Stimulated activated CD4-positive, alpha-beta T cell treated with anti-CD3 and anti-CD28 coated beads, Interleukin-4, amount 100 ng/mL, for 1 hour (primary cell): ENCODE measurements around the gene RAB26.

Source experiments
- DNase-seq: peaks from one replicate; pipeline ENCODE4 v3.0.0-alpha.2; 2020

Gene RAB26

GRCh38 chr16:2163211-2163881, 14.9 kb downstream of the RAB26 start:
- DNase-seq, result no peak

- DNase-seq, result no peak
Measured at GRCh38 chr16:2165861-2166260, 17.4 kb downstream of the RAB26 start.

DNA sequence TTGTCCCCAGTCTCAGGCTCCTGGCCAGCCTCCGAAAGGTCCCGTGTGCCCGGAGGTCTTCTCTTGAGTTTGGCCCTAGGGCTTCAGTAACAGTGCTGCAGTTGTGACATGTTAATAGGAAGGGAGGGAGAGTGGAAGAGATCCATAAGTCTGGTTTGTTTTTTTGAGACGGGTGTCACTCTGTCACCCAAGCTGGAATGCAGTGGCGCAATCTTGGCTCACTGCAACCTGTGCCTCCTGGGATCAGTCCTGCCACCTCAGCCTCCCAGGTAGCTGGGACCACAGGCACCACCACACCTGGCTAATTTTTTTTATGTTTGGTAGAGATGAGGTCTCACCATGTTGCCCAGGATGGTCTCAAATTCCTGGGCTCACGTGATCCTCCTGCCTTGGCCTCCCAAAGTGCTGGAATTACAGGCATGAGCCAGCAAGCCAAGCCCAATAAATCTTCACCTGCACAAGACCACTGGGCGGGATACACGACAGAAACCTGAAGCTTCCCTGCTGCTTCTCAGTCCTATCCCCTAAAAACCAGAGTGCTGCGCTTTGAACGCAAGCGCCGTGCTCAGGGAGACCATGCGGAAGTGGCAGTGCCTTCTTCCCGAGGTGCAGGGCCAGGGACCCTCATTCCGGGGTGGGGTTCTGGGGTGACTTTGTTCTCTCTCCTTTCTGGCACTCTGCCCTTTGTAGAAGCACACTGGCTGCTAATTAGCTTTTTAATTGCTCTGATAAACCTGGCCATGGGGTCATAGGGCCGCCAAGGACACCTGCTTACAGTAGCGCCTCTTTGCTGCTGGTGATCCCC, 18.0 kb downstream of the RAB26 start:
- DNase-seq, result no peak

DNA sequence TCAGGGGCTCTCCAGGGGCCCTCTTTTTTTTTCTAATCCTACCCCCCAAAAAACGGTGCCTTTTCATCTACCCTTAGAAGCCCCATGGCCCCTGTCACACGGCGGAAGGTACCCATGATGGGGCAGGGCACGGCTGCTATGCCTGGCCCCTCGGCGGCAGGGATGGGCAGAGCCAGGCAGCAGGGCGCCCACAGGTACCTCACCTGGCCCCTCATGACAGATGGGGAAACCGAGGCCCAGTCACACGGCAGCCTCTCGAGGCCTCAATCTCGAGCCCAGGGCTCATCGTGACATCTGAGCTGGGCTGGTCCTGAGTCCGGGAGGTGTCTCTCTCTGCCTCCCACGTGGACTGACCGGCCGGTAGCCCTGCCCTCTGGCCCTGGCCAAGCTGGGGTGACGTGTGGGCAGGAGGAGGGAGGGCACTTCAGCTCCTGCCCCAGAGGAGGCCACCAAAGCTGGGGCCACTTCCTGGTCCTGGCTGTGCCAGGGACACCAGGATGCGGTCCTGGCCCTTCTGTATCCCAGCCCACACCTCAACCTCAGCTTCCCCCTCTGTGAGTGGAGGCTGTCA, 18.7 kb downstream of the RAB26 start:
- no peak for DNase-seq

- no peak for DNase-seq
Measured at GRCh38 chr16:2170080-2170479, 21.7 kb downstream of the RAB26 start.

DNA sequence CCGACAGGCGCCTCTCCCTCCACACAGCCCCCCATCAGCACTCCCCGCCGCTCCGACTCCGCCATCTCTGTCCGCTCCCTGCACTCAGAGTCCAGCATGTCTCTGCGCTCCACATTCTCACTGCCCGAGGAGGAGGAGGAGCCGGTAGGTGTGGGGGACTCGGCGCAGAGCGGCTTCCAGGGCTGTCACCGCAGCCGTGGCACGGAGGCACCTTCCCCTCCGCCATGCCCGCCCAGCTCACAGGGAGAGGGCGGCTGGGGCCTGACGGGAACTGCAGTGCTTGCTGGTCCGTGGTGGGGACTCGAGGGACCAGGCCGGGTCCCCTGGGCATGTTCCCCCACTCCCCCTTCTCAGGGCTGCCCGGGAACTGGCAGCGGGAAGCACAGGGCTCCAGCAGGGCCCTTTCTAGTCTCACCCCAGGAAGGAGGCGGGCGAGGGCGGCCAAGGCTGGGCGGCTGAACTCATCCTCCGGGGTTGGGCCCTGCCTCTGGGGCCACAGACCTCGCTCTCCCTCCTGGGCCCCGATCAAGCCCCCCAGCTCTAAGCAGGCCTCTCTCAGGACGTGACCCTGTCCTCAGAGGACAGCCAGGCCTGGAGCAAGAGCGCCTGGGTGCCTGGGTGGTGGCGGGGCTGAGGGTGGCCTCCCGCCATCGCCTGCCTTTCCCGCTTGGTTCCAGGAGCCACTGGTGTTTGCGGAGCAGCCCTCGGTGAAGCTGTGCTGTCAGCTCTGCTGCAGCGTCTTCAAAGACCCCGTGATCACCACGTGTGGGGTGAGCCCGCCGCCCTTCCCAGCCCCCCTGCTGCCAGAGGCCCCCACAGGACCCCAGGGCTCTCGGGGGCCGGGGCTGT, 22.4 kb downstream of the RAB26 start:
- no peak for DNase-seq

DNA sequence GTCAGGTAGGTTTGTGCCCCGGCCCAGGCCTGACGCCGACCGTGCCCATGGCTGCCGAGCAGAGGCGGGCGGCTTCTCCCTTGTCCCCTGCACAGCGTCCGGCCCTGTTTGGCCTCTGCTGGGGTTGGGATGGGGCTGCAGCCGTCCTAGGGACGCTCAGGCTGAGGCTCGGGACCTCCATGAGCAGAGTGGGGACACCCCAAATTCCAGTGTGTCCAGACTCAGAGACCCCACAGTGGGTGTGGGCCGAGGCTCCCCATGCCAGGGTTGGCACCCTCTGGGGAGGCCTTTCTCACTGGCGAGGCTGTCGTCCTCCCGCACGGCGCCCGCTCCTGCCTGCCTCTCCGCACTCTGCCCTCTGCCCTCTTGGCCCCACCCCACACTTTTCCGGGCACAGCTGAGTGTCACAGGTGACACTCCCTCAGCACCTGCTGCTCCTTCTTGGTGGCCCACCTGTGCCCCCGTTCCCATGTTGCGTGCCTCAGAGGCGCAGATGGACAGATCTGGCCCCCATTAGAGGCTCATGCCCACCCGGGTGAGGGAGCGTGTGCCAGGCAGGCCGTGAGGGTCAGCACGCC, 23.3 kb downstream of the RAB26 start:
- no peak for DNase-seq

- DNase-seq, result no peak
Measured at GRCh38 chr16:2172688-2173335, 24.4 kb downstream of the RAB26 start.

- no peak for DNase-seq
Measured at GRCh38 chr16:2173366-2173765, 24.9 kb downstream of the RAB26 start.

DNA sequence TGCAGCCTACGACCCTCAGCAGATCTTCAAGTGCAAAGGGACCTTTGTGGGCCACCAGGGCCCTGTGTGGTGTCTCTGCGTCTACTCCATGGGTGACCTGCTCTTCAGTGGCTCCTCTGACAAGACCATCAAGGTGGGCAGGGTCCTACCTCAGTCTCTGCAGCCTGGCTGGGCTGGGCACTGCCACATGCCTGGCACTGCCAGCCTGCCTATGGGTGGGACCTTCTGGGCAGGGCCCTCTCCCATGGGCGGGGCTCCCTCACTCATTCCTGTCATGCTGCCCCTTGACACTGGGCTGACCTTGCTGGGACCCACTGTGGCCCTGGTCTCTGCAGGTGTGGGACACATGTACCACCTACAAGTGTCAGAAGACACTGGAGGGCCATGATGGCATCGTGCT, 25.5 kb downstream of the RAB26 start:
- DNase-seq, result no peak

DNA sequence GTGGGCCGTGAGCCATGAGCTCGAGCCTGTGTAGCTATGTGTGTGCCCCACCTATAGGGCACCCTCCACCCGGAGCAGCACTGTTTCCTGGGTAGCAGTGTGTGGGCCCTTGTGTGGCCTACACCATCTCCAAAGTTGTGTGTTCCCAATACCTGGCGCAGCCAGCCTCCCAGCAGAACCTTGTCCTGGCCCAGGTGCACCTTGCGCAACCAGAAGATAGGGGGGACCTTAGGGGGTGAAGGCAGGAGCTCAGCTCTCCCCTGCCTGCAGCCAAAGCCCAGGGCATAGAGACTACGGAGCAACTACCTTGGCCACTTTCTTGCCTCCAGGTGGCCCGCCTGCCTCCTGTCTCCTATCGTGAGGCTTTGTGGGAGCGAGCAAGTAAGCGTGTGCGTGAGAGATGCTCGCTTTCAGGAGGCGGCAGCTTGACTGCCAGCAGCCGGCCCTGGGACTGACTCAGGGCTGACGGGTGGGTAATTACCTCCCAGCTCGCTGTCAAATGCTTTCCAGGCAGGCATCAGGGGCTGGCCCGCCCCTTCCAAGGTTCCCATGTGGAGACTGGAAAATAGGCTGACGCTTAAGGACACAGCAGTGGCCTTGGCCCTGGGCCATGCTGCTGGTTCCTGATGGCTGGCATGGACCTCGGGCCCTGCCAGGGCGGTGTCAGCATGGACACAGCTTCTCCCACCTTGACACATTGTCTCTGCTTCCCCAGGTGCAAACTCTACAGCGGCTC, 26.1 kb downstream of the RAB26 start:
- DNase-seq, result no peak

GRCh38 chr16:2175454-2175853, 27.0 kb downstream of the RAB26 start:
- no peak for DNase-seq

GRCh38 chr16:2176047-2176446, 27.6 kb downstream of the RAB26 start:
- no peak for DNase-seq

DNA sequence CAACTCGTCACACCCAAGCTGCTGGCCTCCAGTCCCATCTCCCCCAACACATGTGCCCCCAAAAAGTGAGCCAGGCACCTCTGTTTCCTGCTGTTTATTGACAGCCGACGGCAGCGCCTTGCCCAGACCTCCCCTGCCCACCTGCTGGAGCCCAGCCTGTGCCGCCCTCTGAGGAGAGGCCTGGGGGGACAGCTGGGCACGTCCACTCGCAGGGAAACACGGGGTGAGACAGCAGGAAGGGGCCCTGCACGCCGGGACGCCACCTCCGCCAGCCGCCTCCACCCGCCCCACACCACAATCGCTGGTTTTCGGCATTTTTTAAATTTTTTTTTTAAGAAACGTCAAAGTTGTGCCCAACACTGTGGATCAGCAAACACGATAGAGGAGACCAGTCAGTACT, 28.7 kb downstream of the RAB26 start:
- no peak for DNase-seq

- no peak for DNase-seq
Measured at GRCh38 chr16:2177561-2177960, 29.1 kb downstream of the RAB26 start.

- DNase-seq, result peak; percentile 38
Measured at GRCh38 chr16:2178321-2179106, 30.1 kb downstream of the RAB26 start.

GRCh38 chr16:2179107-2179501, 30.7 kb downstream of the RAB26 start:
- DNase-seq, result no peak

DNA sequence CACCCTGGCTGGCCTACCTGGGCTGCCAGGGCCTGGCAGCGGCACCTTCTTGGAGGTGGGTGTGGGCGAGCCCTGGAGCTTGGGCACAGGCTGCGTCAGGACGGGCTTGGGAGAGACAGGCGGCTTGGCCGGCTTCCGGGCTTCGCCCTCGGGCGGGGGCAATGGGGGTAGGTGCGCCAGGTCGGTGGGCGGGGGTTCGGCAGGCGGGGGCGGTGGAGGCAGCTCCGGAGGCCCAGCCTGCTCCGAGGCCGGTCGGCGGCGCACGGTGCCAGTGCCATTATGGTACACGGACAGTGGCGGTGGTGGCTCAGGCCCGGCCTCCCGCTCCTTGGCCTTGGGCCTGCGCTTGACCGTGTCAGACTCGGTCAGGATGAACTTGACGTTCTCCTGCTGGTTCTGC, 31.2 kb downstream of the RAB26 start:
- no peak for DNase-seq

- DNase-seq, result no peak
Measured at GRCh38 chr16:2180461-2180860, 32.0 kb downstream of the RAB26 start.

- no peak for DNase-seq
Measured at GRCh38 chr16:2180962-2181923, 32.8 kb downstream of the RAB26 start.
